Sigmoid colon (tissue), 4 donors: ENCODE data around the gene TM4SF18.

Source experiments
- POLR2A ChIP-seq, 2 donors: fragments of 450-650 bp; IDR thresholded peaks; one replicate each; pipeline ENCODE4 v1.6.1; 2016; ENCODE audit warnings: antibody characterized with exemption in 2 of 2, mild to moderate bottlenecking in 2 of 2, moderate library complexity in 2 of 2
- POLR2AphosphoS5 ChIP-seq, 4 donors: sonication (generic); formaldehyde crosslinking; IDR thresholded peaks; one replicate each; pipeline ENCODE4 v1.6.1; 2017; ENCODE audit warnings: antibody characterized with exemption in 4 of 4
- TF ChIP-seq, protein P1 (sequence below), 4 experiments: fragments of 450-650 bp in 3 of 4; fragments of 200-600 bp in 1 of 4; IDR thresholded peaks; one replicate each; pipeline ENCODE4 v1.5.1; 2016 to 2019; ENCODE audit warnings: antibody characterized with exemption in 4 of 4, mild to moderate bottlenecking in 3 of 4, moderate library complexity in 2 of 4

DNA sequence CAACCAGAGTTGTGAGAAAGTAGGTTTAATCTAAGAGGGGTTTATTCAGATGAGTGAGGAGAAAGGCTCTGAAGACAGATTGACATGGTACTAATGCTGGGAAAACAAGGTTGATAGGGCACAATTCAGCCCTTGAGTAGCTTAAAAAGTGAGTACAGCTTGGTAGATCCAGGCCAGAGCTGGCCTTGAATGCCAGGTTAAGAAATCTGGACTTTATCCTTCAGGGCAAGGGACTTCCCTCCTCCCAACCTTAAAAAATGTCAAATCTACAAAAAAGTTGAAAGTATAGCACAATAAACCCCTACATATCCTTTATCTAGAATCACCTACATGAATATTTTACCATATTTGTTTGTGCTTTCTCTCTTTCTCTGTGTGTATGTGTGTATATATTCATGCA is 7.9 kb downstream of the TM4SF18 start:
- no peak for TF ChIP-seq POLR2AphosphoS5 (IDR thresholded peaks at IDR 0.05)
- TF ChIP-seq, protein P1, sequence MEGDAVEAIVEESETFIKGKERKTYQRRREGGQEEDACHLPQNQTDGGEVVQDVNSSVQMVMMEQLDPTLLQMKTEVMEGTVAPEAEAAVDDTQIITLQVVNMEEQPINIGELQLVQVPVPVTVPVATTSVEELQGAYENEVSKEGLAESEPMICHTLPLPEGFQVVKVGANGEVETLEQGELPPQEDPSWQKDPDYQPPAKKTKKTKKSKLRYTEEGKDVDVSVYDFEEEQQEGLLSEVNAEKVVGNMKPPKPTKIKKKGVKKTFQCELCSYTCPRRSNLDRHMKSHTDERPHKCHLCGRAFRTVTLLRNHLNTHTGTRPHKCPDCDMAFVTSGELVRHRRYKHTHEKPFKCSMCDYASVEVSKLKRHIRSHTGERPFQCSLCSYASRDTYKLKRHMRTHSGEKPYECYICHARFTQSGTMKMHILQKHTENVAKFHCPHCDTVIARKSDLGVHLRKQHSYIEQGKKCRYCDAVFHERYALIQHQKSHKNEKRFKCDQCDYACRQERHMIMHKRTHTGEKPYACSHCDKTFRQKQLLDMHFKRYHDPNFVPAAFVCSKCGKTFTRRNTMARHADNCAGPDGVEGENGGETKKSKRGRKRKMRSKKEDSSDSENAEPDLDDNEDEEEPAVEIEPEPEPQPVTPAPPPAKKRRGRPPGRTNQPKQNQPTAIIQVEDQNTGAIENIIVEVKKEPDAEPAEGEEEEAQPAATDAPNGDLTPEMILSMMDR (IDR thresholded peaks at IDR 0.05): no peak
- no peak for TF ChIP-seq POLR2A (IDR thresholded peaks at IDR 0.05)
